CD14-positive monocyte (primary cell): ENCODE results near the gene RBBP6. TPM values are rescaled to one million over a fixed set of nuclear protein-coding genes. Genes with fewer than 3 reads are reported as not detected.

ENCODE experiments used
- DNase-seq, 3 donors: peaks; one replicate each; pipeline ENCODE4 v3.0.0-alpha.2; 2011 to 2022
- H2AFZ ChIP-seq: 2 replicates; pipeline ENCODE4 v1.6.0; 2012; ENCODE audit warnings: mild to moderate bottlenecking, low read depth, low read length, inconsistent platforms; ENCODE audit not compliant: insufficient read depth, poor library complexity, severe bottlenecking
- H3K27ac ChIP-seq, 2 donors: 1 replicate in 1 of 2; 2 replicates in 1 of 2; pipeline ENCODE4 v1.5.1; 2012 to 2013; ENCODE audit warnings: low read length in 2 of 2, control low read depth in 1 of 2, inconsistent platforms in 1 of 2, low read depth in 1 of 2, mild to moderate bottlenecking in 1 of 2
- H3K27me3 ChIP-seq, 2 donors: one replicate each; pipeline versions ENCODE4 v1.6.0 to v1.6.1; 2011 to 2013; ENCODE audit warnings: low read length in 2 of 2; ENCODE audit not compliant: control insufficient read depth in 2 of 2, insufficient read depth in 2 of 2
- H3K36me3 ChIP-seq, 2 donors: replicated peaks in 1 of 2; 1 replicate in 1 of 2; 2 replicates in 1 of 2; pipeline versions ENCODE4 v1.5.1 to v1.6.1; 2012 to 2013; ENCODE audit warnings: low read length in 2 of 2, control low read depth in 1 of 2, inconsistent platforms in 1 of 2, mild to moderate bottlenecking in 1 of 2; ENCODE audit not compliant: insufficient read depth in 2 of 2, control insufficient read depth in 1 of 2
- H3K4me1 ChIP-seq, 2 donors: 1 replicate in 1 of 2; 2 replicates in 1 of 2; pipeline versions ENCODE4 v1.5.1 to v1.6.1; 2012 to 2013; ENCODE audit warnings: low read length in 2 of 2, control low read depth in 1 of 2, inconsistent platforms in 1 of 2, mild to moderate bottlenecking in 1 of 2, moderate library complexity in 1 of 2; ENCODE audit not compliant: insufficient read depth in 2 of 2, control insufficient read depth in 1 of 2
- H3K4me2 ChIP-seq: replicated peaks from 2 replicates; pipeline ENCODE3; 2012; ENCODE audit warnings: low read length, moderate library complexity, mild to moderate bottlenecking; ENCODE audit not compliant: poor library complexity, severe bottlenecking; ENCODE audit errors: extremely low read depth
- H3K4me3 ChIP-seq, 3 experiments: fragments of 200-600 bp in 1 of 3; sonication (generic) in 1 of 3; replicated peaks in 1 of 3; 1 replicate in 2 of 3; 2 replicates in 1 of 3; pipeline ENCODE4 v1.5.1; 2011 to 2013; ENCODE audit warnings: low read length in 3 of 3, mild to moderate bottlenecking in 3 of 3, control low read depth in 2 of 3, low read depth in 2 of 3, inconsistent platforms in 1 of 3, moderate library complexity in 1 of 3
- H3K79me2 ChIP-seq: 2 replicates; pipeline ENCODE4 v1.6.0; 2012; ENCODE audit warnings: mild to moderate bottlenecking, control low read depth, inconsistent platforms, low read length, moderate library complexity; ENCODE audit not compliant: insufficient read depth
- H3K9ac ChIP-seq: 2 replicates; pipeline ENCODE4 v1.6.0; 2017; ENCODE audit warnings: low read length, mild to moderate bottlenecking; ENCODE audit not compliant: insufficient read depth, poor library complexity, severe bottlenecking
- H3K9me3 ChIP-seq, 2 donors: replicated peaks in 1 of 2; 1 replicate in 1 of 2; 2 replicates in 1 of 2; pipeline versions ENCODE4 v1.5.1 to v1.6.1; 2012 to 2013; ENCODE audit warnings: low read length in 2 of 2, control low read depth in 1 of 2; ENCODE audit not compliant: control insufficient read depth in 1 of 2, insufficient read depth in 1 of 2
- H4K20me1 ChIP-seq: 2 replicates; pipeline ENCODE4 v1.6.0; 2012; ENCODE audit warnings: mild to moderate bottlenecking, low read length, control low read depth, moderate library complexity; ENCODE audit not compliant: insufficient read depth
- H3K27ac Mint-ChIP-seq, 7 donors: one replicate each; pipeline ENCODE4 v1.8.0; 2020; ENCODE audit warnings: mild to moderate bottlenecking in 7 of 7, mixed read lengths in 7 of 7, moderate library complexity in 6 of 7, inconsistent platforms in 2 of 7
- H3K27me3 Mint-ChIP-seq, 3 donors: one replicate each; pipeline ENCODE4 v1.8.0; 2021 to 2022; ENCODE audit warnings: low read depth in 3 of 3, mild to moderate bottlenecking in 3 of 3, mixed read lengths in 3 of 3, moderate library complexity in 3 of 3, inconsistent platforms in 1 of 3
- H3K36me3 Mint-ChIP-seq, 2 donors: one replicate each; pipeline ENCODE4 v1.8.0; 2020; ENCODE audit warnings: mixed read lengths in 2 of 2, inconsistent platforms in 1 of 2, mild to moderate bottlenecking in 1 of 2
- H3K4me1 Mint-ChIP-seq: one replicate; pipeline ENCODE4 v1.8.0; 2020; ENCODE audit warnings: mild to moderate bottlenecking, mixed read lengths
- H3K4me3 Mint-ChIP-seq, 2 donors: one replicate each; pipeline ENCODE4 v1.8.0; 2020; ENCODE audit warnings: mild to moderate bottlenecking in 2 of 2, mixed read lengths in 2 of 2, moderate library complexity in 1 of 2
- H3K9me3 Mint-ChIP-seq, 7 donors: one replicate each; pipeline ENCODE4 v1.8.0; 2020 to 2022; ENCODE audit warnings: mixed read lengths in 7 of 7, mild to moderate bottlenecking in 6 of 7, moderate library complexity in 6 of 7, inconsistent platforms in 2 of 7
- CTCF ChIP-seq: fragments of 200-600 bp; IDR thresholded peaks from one replicate; pipeline ENCODE4 v1.8.0; 2022; ENCODE audit warnings: antibody characterized with exemption, mild to moderate bottlenecking
- WGBS: methylation state at CpG from one replicate; pipeline ENCODE4 v1.1.5; 2013; ENCODE audit warnings: missing lambda C conversion rate; ENCODE audit not compliant: insufficient coverage; 5-methylcytosine and 5-hydroxymethylcytosine counted together
- intact Hi-C, 2 donors: fragments of 100-400 bp; cut with micrococcal nuclease; formaldehyde crosslinking; loops; one replicate each; pipeline versions ENCODE4 v1.15.0 to v1.15.1; 2023
- polyA plus RNA-seq, 3 donors: library from polyadenylated mRNA; depleted of rRNA in 1 of 3; unstranded in 2 of 3; stranded (reverse) in 1 of 3; fragments of 300-500 nt in 2 of 3; fragments of >200 nt in 1 of 3; fragmentation: Illumina TruSeq in 2 of 3; gene quantifications; 1 replicate in 2 of 3; 2 replicates in 1 of 3; pipeline ENCODE4 v1.2.3, GENCODE V29; 2012 to 2021

The RBBP6 gene
- polyA plus RNA-seq, 3 donors: 13.2 to 85.2 (median 20.1) TPM

- Mint-ChIP-seq H3K9me3 (no peaks in the 10 kb centered on the region), H3K27ac (no peak overlapping the region), H3K4me1 (peaks cover 6% of the 10 kb centered on the region), H3K27me3 (peaks cover 8 to 17% (median 12%) of the 10 kb centered on the region in 3 donors), H3K4me3 (no peak overlapping the region), H3K36me3 (no peaks in the 10 kb centered on the region)
- no peaks in the 10 kb centered on the region for H3K9me3 ChIP-seq
- H3K4me3 ChIP-seq: no peak overlapping the region
- no peak overlapping the region for H3K9ac ChIP-seq
- peaks cover 0 to 5% of the 10 kb centered on the region in 2 donors for H3K4me1 ChIP-seq
- no peak overlapping the region for H3K27ac ChIP-seq
- H3K36me3 ChIP-seq: no peaks in the 10 kb centered on the region
- no peaks in the 10 kb centered on the region for H4K20me1 ChIP-seq
- TF ChIP-seq CTCF: no peak
- H3K79me2 ChIP-seq: no peaks in the 10 kb centered on the region
- no peaks in the 10 kb centered on the region for H3K27me3 ChIP-seq
- H3K4me2 ChIP-seq: no peak overlapping the region
- no peak overlapping the region for H2AFZ ChIP-seq
- intact Hi-C loops: no loop called here
- no peak for DNase-seq
Observed at GRCh38 chr16:24518498-24518897, 20.9 kb upstream of the RBBP6 start.

- Histone ChIP-seq H3K4me1 (peaks cover 19 to 20% of the 10 kb centered on the region in 2 donors), H3K27me3 (no peaks in the 10 kb centered on the region), H3K9ac (no peak overlapping the region), H4K20me1 (no peaks in the 10 kb centered on the region), H3K27ac (no peak overlapping the region), H3K79me2 (no peaks in the 10 kb centered on the region), H3K4me2 (no peak overlapping the region), H3K4me3 (no peak overlapping the region), H3K36me3 (no peaks in the 10 kb centered on the region), H3K9me3 (no peaks in the 10 kb centered on the region), H2AFZ (no peak overlapping the region)
- no peak for DNase-seq
- Mint-ChIP-seq H3K9me3 (no peaks in the 10 kb centered on the region), H3K27me3 (peaks cover 9 to 11% (median 11%) of the 10 kb centered on the region in 3 donors), H3K27ac (no peak overlapping the region), H3K4me3 (no peak overlapping the region), H3K4me1 (peaks cover 25% of the 10 kb centered on the region), H3K36me3 (no peaks in the 10 kb centered on the region)
- 100% methylated on average over 2 of the region's 3 CpGs for WGBS
- intact Hi-C loops: no loop called here
- no peak for TF ChIP-seq CTCF
Observed at GRCh38 chr16:24520983-24521382, 18.4 kb upstream of the RBBP6 start.
